ENCODE results near the gene APC.

APC gene

DNA sequence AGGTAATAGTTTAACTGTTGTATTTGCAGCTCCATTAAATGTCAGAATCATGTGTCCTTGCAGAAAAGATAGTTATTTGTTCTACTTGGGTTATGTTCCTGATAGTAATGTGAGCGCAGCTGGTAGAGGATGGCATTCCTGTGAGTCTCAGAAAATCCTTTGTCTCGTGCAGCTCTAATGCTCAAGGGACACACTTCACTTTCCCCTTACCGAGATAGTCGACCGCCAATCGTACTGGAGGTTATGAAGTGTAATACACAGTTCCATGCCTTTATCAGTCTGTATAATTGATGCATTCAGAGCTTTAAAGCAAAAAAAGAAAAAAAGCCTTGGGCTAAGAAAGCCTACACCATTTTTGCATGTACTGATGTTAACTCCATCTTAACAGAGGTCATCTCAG lies 63.2 kb downstream of the APC start:
- Histone ChIP-seq H3K9me3 (ENCODE audit: control insufficient read depth, insufficient read depth, low read depth, low read length) (no peaks in the 10 kb centered on the region), H3K27ac (ENCODE audit: extremely low read depth, low read depth, low read length) (no peak overlapping the region), H3K36me3 (ENCODE audit: control insufficient read depth in 2 of 2, insufficient read depth in 1 of 2, low read length in 2 of 2) (peaks cover 3 to 15% of the 10 kb centered on the region in 2 experiments; a peak in 2 of 3 replicates), H3K4me3 (ENCODE audit: low read depth, low read length) (no peak overlapping the region), H3K4me1 (ENCODE audit: control insufficient read depth, insufficient read depth, low read length) (no peaks in the 10 kb centered on the region)
- ChIA-PET CTCF (interaction anchor here (0.7 to 1.1 kb wide), 3 partner anchors 16 to 47 kb away, joined by 3 to 5 read pairs (median 3); no protein-coding TSS in a partner anchor), POLR2A (no interaction called here)
- TF ChIP-seq TCF7L2 (IDR thresholded peaks at IDR 0.05; ENCODE audit: borderline replicate concordance, low read depth, low read length) (no peak), ZNF548 (tag by site-specific recombination; IDR thresholded peaks at IDR 0.05) (no peak), ZNF48 (tag by site-specific recombination; IDR thresholded peaks at IDR 0.05) (no peak), FEZF1 (tag by site-specific recombination; IDR thresholded peaks at IDR 0.05) (no peak), ZNF302 (tag by site-specific recombination; IDR thresholded peaks at IDR 0.05; ENCODE audit: low read depth) (no peak), ZNF37A (tag by site-specific recombination; IDR thresholded peaks at IDR 0.05) (no peak), ZBTB17 (tag by site-specific recombination; IDR thresholded peaks at IDR 0.05) (no peak), SP2 (tag by site-specific recombination; IDR thresholded peaks at IDR 0.05) (no peak), ZNF76 (tag by site-specific recombination; IDR thresholded peaks at IDR 0.05; ENCODE audit: borderline replicate concordance, low read depth) (no peak), ZNF148 (tag by site-specific recombination; IDR thresholded peaks at IDR 0.05; ENCODE audit: borderline replicate concordance) (no peak)

DNA sequence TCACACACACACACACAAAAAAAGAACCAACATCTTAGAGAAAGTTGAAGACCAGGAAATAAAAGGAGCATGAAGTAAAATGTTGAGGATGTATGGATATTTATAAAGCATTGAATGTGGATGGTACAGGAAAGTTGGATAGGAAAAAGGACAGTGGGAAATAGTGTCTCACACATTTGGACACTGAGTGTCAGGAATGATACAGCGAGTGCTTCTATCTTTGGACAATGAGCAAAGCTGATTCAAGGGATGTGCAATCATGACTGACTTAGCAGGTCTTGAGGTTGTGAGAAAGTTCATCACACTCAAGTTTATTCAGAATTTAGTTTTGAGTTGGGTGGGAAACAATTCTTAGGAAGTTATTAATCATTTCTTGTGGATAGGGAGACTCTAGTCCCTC lies 73.3 kb downstream of the APC start:
- H3K4me1 ChIP-seq (ENCODE audit: control insufficient read depth, insufficient read depth, low read length), result no peaks in the 10 kb centered on the region
- ChIA-PET CTCF (no interaction called here), POLR2A (no interaction called here)
- peaks cover 0 to 20% of the 10 kb centered on the region in 2 experiments; a peak in 2 of 3 replicates for H3K36me3 ChIP-seq (ENCODE audit: control insufficient read depth in 2 of 2, insufficient read depth in 1 of 2, low read length in 2 of 2)
- H3K4me3 ChIP-seq (ENCODE audit: low read depth, low read length), result no peak overlapping the region
- no peaks in the 10 kb centered on the region for H3K9me3 ChIP-seq (ENCODE audit: control insufficient read depth, insufficient read depth, low read depth, low read length)
- no peak overlapping the region for H3K27ac ChIP-seq (ENCODE audit: extremely low read depth, low read depth, low read length)
- TF ChIP-seq ZBTB7A (tag by site-specific recombination; IDR thresholded peaks at IDR 0.05; ENCODE audit: low read depth) (no peak), ZNF768 (tag by site-specific recombination; IDR thresholded peaks at IDR 0.05) (no peak), ZNF274 (IDR thresholded peaks at IDR 0.05; ENCODE audit: low read length) (no peak), ZNF274 (tag by site-specific recombination; IDR thresholded peaks at IDR 0.05; ENCODE audit: borderline replicate concordance) (no peak), ZNF791 (tag by site-specific recombination; IDR thresholded peaks at IDR 0.05) (no peak), ZNF138 (tag by site-specific recombination; IDR thresholded peaks at IDR 0.05; ENCODE audit: borderline replicate concordance) (no peak), ZNF433 (tag by site-specific recombination; IDR thresholded peaks at IDR 0.05; ENCODE audit: low read depth) (no peak), ZNF664 (tag by site-specific recombination; IDR thresholded peaks at IDR 0.05) (no peak), GFI1B (tag by site-specific recombination; IDR thresholded peaks at IDR 0.05) (no peak), ZBTB48 (tag by site-specific recombination; IDR thresholded peaks at IDR 0.05) (no peak), ZBTB26 (tag by site-specific recombination; optimal IDR thresholded peaks at IDR 0.05) (no peak), SP7 (tag by site-specific recombination; IDR thresholded peaks at IDR 0.05) (no peak), ZNF155 (tag by site-specific recombination; IDR thresholded peaks at IDR 0.05) (no peak), YY2 (tag by site-specific recombination; IDR thresholded peaks at IDR 0.05) (no peak)
- TF ChIP-seq, protein P1, sequence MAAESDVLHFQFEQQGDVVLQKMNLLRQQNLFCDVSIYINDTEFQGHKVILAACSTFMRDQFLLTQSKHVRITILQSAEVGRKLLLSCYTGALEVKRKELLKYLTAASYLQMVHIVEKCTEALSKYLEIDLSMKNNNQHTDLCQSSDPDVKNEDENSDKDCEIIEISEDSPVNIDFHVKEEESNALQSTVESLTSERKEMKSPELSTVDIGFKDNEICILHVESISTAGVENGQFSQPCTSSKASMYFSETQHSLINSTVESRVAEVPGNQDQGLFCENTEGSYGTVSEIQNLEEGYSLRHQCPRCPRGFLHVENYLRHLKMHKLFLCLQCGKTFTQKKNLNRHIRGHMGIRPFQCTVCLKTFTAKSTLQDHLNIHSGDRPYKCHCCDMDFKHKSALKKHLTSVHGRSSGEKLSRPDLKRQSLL (tag by site-specific recombination; IDR thresholded peaks at IDR 0.05), result no peak
